OCI-LY3 (cell line): Measurements from ENCODE around the gene TWIST2.

ENCODE experiments used
- CTCF ChIP-seq: fragments of 200-600, 300-600 bp; sonication (generic); IDR thresholded peaks from 2 replicates; pipeline ENCODE4 v1.5.1; 2014; ENCODE audit warnings: antibody characterized with exemption, low read length, low read depth
- EZH2phosphoT487 ChIP-seq: fragments of 200-600 bp; shearing (Covaris generic); IDR thresholded peaks from 2 replicates; pipeline ENCODE4 v1.6.1; 2018; ENCODE audit warnings: antibody characterized with exemption, mixed run types, low read depth

- TF ChIP-seq CTCF (no peak), EZH2phosphoT487 (no peak)
Measured at GRCh38 chr2:238875471-238876231, 27.8 kb downstream of the TWIST2 start.
